Measurements from ENCODE around the gene CNR2. TPM values are rescaled to one million over a fixed set of nuclear protein-coding genes. Genes with fewer than 3 reads are reported as not detected.
"Not testable (repeated sequence)": the region's sequence is repeated elsewhere in the genome, so short reads cannot be mapped to it uniquely, and the experiment has no call there.

The CNR2 gene
- 0.06 TPM for polyA plus RNA-seq
- long read RNA-seq, donor 1 = 0 reads
- long read RNA-seq, donor 2 = 0 reads
- long read RNA-seq, donor 3 = 0 reads
- long read RNA-seq, donor 4 = 0 reads
- long read RNA-seq, donor 5 = 0 reads
- long read RNA-seq, donor 6 = 0 reads
- long read RNA-seq, donor 7, full-length matches to known transcripts = 1 of 1 reads
- long read RNA-seq, donor 7, partial matches to known transcripts = 0 of 1 reads
- long read RNA-seq, donor 7, other reads (novel, unspliced or antisense) = 0 of 1 reads
- long read RNA-seq, donor 8 = 0 reads
- long read RNA-seq, donor 9 = 0 reads
- long read RNA-seq, donor 10 = 0 reads
- long read RNA-seq, donor 11 = 0 reads

DNA sequence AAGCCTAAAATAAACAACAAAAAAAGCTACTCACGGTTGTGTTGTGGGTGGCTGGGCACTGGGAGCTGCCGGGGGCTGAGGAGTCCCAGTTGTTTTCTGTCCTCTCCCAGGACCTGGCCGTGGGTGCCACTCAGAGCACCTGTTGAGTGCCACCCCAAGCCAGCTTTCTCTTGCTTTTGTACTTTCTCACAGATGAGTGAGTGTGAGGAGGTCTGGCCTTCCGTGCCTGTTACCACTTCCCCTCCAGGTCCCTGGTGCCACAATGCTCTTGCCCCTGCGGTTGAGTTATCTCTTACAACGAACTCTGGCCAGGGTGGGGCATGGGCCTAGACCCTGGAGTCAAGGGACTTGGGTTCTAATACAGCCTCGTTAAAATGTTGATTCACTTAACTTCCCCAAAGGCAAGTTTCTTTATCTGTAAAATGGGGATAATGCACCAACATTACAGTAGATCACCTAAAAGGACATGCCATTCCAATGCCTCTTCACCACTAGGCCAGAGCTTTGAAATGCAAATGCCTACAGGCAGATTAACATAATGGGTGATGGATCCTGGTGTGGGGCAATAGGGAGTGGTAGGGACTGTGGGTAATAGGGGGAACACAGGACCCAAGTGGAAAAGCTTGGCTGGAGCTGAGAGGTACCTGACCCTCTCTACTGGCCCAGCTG is at the start of gene CNR2:
CNR2 (minus strand) TSS at position 151 of the 669 bp plus-strand sequence. CDS start 37,745 bp downstream, outside the sequence.
- Histone ChIP-seq H3K4me3 (ENCODE audit: low read length) (no peak within 1 kb of the TSS), H3K4me1 (ENCODE audit: control insufficient read depth, insufficient read depth, low read length) (peaks cover 3% of the 10 kb centered on the region), H3K36me3 (ENCODE audit: control insufficient read depth, insufficient read depth, low read length) (no peaks in the 10 kb centered on the region), H3K27ac (ENCODE audit: low read length) (no peak within 1 kb of the TSS), H3K27me3 (ENCODE audit: control insufficient read depth, insufficient read depth, low read length) (peaks cover 7% of the 10 kb centered on the region), H3K9me3 (ENCODE audit: control insufficient read depth, low read depth, low read length) (no peaks in the 10 kb centered on the region)
- no CpG with 5 or more reads among the region's 7 CpGs for WGBS (ENCODE audit: insufficient coverage, low lambda C conversion rate)
- DNase-seq = no peak

DNA sequence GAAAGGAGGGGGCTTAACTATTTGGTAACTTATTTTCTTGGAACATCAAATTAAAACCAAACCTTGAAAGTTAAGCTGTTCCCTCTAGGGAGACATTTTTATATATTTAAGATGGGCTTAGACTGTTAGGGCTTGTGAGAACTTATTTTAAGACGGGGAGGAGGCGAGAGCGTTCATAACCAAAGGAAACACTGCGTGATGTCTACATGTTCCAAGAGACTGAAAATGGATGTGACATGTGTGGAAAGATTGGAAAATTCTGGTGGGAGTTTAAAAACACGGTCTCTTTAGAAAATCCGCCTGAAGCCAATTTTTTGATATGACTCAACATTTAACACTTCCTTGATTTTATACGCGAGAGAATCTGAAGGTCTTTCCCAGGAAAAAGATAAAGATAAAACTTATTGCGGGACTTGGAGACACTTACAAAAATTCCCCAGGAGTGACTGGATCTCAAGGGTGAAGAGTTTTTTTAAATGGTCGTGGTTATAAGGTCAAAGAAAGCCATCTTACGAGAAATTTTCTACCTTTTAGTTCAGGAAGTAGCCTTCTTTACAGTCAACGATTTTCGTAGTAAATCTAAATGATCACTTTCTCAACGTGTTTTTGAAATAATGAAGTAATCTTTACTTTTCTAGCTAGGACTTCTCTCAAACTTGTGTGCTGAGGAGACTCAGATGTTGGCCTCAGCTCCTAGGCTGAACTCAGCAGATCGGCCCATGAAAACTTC is 47.3 kb upstream of the CNR2 start:
- Histone ChIP-seq H3K4me1 (ENCODE audit: control insufficient read depth, insufficient read depth, low read length) (peaks cover 5% of the 10 kb centered on the region), H3K27me3 (ENCODE audit: control insufficient read depth, insufficient read depth, low read length) (no peaks in the 10 kb centered on the region), H3K36me3 (ENCODE audit: control insufficient read depth, insufficient read depth, low read length) (peaks cover 9% of the 10 kb centered on the region), H3K27ac (ENCODE audit: low read length) (peak overlapping the region; percentile 99), H3K4me3 (ENCODE audit: low read length) (peak overlapping the region; percentile 77), H3K9me3 (ENCODE audit: control insufficient read depth, low read depth, low read length) (no peaks in the 10 kb centered on the region)
- peak in 1 of 2 donors; percentile 38 for DNase-seq
- 3% methylated on average over 6 of the region's 15 CpGs for WGBS (ENCODE audit: insufficient coverage, low lambda C conversion rate)

DNA sequence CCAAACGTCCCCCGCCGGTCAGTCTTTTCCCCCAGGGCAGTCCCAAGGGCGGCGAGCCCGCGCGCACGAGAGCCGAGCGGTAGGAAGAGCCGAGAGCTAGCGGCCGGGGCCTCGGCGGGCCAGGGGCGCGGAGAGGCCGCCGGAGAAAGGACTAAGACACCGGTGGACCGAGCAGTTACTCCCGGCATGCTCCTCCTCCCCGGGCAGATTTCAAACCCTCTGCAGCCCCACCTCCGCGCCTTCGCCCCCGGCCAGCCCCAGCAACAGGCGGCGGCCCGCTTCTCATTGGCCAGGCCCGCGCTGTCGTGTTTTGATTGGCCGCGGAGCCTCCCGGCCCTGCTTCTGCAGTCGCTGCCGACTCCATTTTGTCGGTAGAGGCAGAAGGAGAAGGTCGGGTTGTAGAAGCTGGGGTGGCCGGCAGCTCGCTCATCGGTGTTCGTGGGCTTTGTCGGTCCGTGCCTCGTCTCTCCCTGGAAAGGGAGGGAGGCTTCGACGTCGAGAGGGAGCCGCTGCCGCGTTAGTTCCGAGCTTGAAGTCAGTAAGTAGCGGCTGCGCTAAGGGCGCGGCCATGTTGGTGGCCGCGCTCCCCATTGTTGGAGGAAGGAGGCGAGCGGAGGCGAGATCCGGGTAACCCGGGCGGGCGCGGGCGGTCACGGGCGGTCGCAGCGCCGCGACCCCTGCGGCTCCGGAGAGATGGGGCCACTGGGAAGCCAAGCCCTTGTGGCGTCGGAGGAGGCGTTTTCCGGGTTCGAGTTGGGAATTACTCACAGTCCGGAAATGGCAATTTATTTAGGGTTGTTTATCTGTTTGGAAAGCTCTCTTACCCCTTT is 46.5 kb upstream of the CNR2 start, which contains the start of gene PNRC2:
PNRC2 (plus strand) TSS at position 368 of the 830 bp plus-strand sequence. CDS start 1,630 bp downstream, outside the sequence.
- peak within 1 kb of the TSS; percentile 99 for H3K27ac ChIP-seq (ENCODE audit: low read length)
- DNase-seq = peak; percentile 98
- H3K4me1 ChIP-seq (ENCODE audit: control insufficient read depth, insufficient read depth, low read length) = peaks cover 5% of the 10 kb centered on the region
- no peaks in the 10 kb centered on the region for H3K9me3 ChIP-seq (ENCODE audit: control insufficient read depth, low read depth, low read length)
- H3K36me3 ChIP-seq (ENCODE audit: control insufficient read depth, insufficient read depth, low read length) = peaks cover 9% of the 10 kb centered on the region
- peak within 1 kb of the TSS; percentile 77 for H3K4me3 ChIP-seq (ENCODE audit: low read length)
- H3K27me3 ChIP-seq (ENCODE audit: control insufficient read depth, insufficient read depth, low read length) = no peaks in the 10 kb centered on the region
- WGBS (ENCODE audit: insufficient coverage, low lambda C conversion rate) = 0% methylated on average over 1 of the region's 84 CpGs

DNA sequence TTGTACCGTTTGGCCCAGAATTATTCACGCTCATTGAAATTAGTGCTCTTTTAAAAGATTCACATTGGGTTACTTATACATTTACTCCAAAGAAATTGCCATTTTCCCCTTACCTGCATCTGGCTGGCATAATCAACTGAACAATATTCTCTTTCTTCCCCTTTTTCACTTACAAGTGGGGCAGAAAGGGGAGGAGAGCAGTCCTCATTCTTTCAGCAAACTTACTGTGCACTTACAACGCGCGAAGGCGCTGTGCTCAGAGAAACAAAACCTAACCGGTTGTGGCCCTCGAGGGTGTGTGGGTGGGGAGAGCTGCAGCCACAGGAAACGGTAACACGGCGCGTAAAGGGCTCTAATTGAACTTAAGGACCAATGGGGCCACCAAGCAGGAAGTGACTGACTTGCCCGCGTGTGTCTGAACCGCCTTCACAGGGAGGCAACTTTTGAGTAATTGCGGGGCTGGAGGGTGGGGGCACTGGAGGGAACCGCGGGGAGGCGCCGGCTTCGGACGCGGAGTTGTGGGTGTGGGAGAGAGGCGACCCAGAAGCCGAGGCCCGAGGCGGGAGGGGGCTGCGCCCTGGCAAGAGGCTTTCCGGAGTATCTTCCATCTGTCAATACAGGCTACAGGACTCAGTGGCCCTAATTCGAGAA is 45.8 kb upstream of the CNR2 start:
- Histone ChIP-seq H3K27me3 (ENCODE audit: control insufficient read depth, insufficient read depth, low read length) (no peaks in the 10 kb centered on the region), H3K4me3 (ENCODE audit: low read length) (peak overlapping the region; percentile 77), H3K36me3 (ENCODE audit: control insufficient read depth, insufficient read depth, low read length) (peaks cover 6% of the 10 kb centered on the region), H3K4me1 (ENCODE audit: control insufficient read depth, insufficient read depth, low read length) (peaks cover 5% of the 10 kb centered on the region), H3K9me3 (ENCODE audit: control insufficient read depth, low read depth, low read length) (no peaks in the 10 kb centered on the region), H3K27ac (ENCODE audit: low read length) (peak overlapping the region; percentile 99)
- DNase-seq = peak; percentile 94 to 97
- WGBS (ENCODE audit: insufficient coverage, low lambda C conversion rate) = 0% methylated on average over 1 of the region's 30 CpGs

DNA sequence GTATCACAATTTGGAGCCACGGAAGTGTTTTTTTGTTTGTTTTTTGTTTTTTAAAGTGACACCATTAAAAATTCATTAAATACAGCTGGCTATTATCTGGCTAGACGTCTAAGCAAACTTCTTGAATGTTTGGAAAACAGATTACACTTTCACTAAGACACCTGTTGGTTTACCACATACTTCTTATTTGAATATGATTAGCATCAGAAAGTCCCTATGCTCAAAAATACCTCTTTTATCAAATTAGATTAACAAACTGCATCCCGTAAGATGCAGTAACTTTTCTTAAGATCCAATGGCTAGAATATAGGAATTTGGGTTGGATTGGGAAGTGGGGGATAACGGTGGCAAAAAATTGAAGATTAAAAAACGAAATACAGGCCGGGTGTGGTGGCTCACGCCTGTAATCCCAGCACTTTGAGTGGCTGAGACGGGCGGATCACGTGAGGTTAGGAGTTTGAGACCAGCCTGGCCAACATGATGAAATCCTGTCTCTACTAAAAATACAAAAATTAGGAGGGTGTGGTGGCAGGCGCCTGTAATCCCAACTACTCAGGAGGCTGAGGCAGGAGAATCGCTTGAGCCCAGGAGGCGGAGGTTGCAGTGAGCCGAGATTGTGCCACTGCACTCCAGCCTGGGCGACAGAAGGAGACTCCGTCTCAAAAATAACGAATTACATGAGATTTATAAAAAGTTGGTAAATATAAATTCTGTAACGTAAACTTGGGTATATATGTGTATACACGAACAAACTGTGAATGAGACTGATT is 45.1 kb upstream of the CNR2 start:
- peak overlapping the region; percentile 99 for H3K27ac ChIP-seq (ENCODE audit: low read length)
- peak overlapping the region; percentile 77 for H3K4me3 ChIP-seq (ENCODE audit: low read length)
- not testable (repeated sequence) for H3K36me3 ChIP-seq (ENCODE audit: control insufficient read depth, insufficient read depth, low read length); H3K27me3 ChIP-seq (ENCODE audit: control insufficient read depth, insufficient read depth, low read length); DNase-seq; H3K4me1 ChIP-seq (ENCODE audit: control insufficient read depth, insufficient read depth, low read length); H3K9me3 ChIP-seq (ENCODE audit: control insufficient read depth, low read depth, low read length)
- WGBS (ENCODE audit: insufficient coverage, low lambda C conversion rate) = 87% methylated on average over 7 of the region's 19 CpGs

DNA sequence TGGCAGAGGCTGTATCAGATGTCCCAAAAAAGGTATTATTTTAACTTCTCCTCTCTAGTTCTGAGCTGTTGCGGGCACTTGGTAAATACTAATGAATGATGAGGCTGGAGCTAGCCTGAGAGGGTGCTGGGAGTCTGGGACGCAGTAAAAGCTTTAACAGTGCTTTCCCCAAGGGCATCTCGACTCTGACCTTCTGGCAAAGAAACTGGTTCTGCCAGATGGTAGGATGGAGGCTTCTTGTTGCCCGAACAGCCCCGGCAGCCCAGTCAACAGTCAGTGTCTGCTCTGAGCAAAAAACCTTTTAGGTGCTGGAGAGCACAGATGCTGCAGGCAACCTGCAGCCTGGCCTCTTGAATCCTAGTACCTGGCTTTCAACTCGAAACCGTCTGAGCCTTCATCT is 43.9 kb upstream of the CNR2 start:
- Histone ChIP-seq H3K4me1 (ENCODE audit: control insufficient read depth, insufficient read depth, low read length) (peaks cover 5% of the 10 kb centered on the region), H3K9me3 (ENCODE audit: control insufficient read depth, low read depth, low read length) (no peaks in the 10 kb centered on the region), H3K27me3 (ENCODE audit: control insufficient read depth, insufficient read depth, low read length) (no peaks in the 10 kb centered on the region), H3K27ac (ENCODE audit: low read length) (no peak overlapping the region), H3K4me3 (ENCODE audit: low read length) (no peak overlapping the region), H3K36me3 (ENCODE audit: control insufficient read depth, insufficient read depth, low read length) (no peaks in the 10 kb centered on the region)
- no CpG with 5 or more reads among the region's 7 CpGs for WGBS (ENCODE audit: insufficient coverage, low lambda C conversion rate)
- peak; percentile 48 to 74 for DNase-seq

DNA sequence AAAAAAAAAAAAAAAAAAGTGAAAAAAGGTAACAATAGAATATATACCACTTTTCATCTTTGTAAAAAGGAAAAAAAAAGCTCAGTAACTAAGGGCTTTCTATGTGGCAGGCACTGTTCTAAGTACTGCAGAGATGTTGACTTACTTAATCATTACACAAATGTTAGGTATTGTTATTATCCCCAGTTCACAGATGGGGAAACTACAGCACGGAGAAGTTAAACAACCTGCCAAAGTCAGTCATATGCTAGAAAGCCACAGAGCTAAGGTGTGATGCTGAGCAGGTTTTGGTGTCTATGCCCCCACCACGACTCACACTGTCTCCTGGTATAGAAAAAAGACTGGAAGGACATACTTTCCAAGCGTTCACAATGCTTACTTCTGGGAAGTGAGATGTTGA is 39.9 kb upstream of the CNR2 start:
- Histone ChIP-seq H3K4me1 (ENCODE audit: control insufficient read depth, insufficient read depth, low read length) (peaks cover 1% of the 10 kb centered on the region), H3K27me3 (ENCODE audit: control insufficient read depth, insufficient read depth, low read length) (no peaks in the 10 kb centered on the region), H3K4me3 (ENCODE audit: low read length) (no peak overlapping the region), H3K27ac (ENCODE audit: low read length) (no peak overlapping the region), H3K36me3 (ENCODE audit: control insufficient read depth, insufficient read depth, low read length) (no peaks in the 10 kb centered on the region), H3K9me3 (ENCODE audit: control insufficient read depth, low read depth, low read length) (no peaks in the 10 kb centered on the region)
- no peak for DNase-seq
- 50% methylated on average over 2 of the region's 3 CpGs for WGBS (ENCODE audit: insufficient coverage, low lambda C conversion rate)

DNA sequence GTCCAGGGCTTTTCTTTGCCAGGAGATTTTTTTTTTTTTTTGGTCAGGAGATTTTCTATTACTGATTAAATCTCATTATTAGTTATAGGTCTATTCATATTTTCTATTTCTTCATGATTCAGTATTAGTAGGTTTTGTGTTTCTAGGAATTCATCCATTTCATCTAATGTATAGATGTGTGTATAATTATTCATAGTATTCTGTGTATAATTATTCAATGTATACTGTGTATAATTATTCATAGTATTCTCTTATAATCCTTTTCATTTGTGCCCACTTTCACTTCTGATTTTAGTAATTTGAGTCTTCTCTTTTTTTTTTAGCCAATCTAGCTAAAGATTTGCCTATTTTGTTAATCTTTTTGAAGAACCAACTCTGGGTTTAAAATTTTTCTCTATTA is 34.2 kb upstream of the CNR2 start:
- Histone ChIP-seq H3K4me3 (ENCODE audit: low read length) (no peak overlapping the region), H3K27me3 (ENCODE audit: control insufficient read depth, insufficient read depth, low read length) (no peaks in the 10 kb centered on the region), H3K36me3 (ENCODE audit: control insufficient read depth, insufficient read depth, low read length) (no peaks in the 10 kb centered on the region), H3K27ac (ENCODE audit: low read length) (no peak overlapping the region), H3K9me3 (ENCODE audit: control insufficient read depth, low read depth, low read length) (no peaks in the 10 kb centered on the region), H3K4me1 (ENCODE audit: control insufficient read depth, insufficient read depth, low read length) (no peaks in the 10 kb centered on the region)
- no peak for DNase-seq

DNA sequence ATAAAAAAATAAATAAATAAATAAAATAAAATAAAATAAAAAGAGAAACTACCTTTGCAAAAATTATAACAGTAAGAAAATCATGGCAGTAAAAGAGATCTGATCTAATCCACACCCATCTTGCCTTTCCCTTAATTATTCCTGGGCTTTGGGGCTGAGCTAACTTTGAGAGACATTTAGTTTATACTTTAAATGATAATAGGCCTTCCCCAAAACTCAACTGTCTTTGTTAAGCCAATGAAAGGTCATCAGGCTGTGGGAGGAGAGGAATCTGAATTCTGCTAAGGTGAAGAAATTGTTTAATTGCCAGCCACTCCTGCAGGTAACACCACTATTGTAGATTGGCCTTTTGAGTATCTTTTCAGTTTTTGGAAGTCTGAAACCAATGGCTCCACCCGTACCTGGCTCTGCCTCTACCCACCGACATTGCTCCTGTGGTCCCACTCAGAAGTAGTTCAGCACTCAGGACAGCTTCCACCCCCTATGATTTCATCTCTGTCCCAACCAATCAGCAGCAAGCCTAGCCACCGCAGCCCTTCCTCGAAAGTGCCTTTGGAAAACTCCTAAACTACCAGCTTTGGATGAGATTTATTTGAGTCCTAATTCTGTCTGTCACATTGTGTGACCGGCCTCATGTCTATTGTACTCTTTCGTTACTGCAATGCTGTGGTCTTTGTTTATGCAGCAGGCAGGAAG is 23.5 kb upstream of the CNR2 start:
- Histone ChIP-seq H3K4me3 (ENCODE audit: low read length) (no peak overlapping the region), H3K27ac (ENCODE audit: low read length) (no peak overlapping the region), H3K4me1 (ENCODE audit: control insufficient read depth, insufficient read depth, low read length) (no peaks in the 10 kb centered on the region), H3K36me3 (ENCODE audit: control insufficient read depth, insufficient read depth, low read length) (no peaks in the 10 kb centered on the region), H3K9me3 (ENCODE audit: control insufficient read depth, low read depth, low read length) (no peaks in the 10 kb centered on the region), H3K27me3 (ENCODE audit: control insufficient read depth, insufficient read depth, low read length) (no peaks in the 10 kb centered on the region)
- DNase-seq = no peak
- 100% methylated on average over 1 of the region's 6 CpGs for WGBS (ENCODE audit: insufficient coverage, low lambda C conversion rate)

Measured in large intestine (tissue), 12 donors.